HG03095 (cell line): ENCODE data around the gene SETD7.
A peak's percentile ranks its signal among the peaks of the same experiment; 100 is the strongest.
"Not testable (repeated sequence)": the region's sequence is repeated elsewhere in the genome, so short reads cannot be mapped to it uniquely, and the experiment has no call there.

Source experiments
- ATAC-seq: cut with Tn5 transposase; IDR thresholded peaks from one replicate; pipeline ENCODE4 v1.9.1; 2021; ENCODE audit warnings: moderate library complexity; ENCODE audit not compliant: unreplicated experiment

The SETD7 gene

GRCh38 chr4:139470295-139470694 is 85.7 kb downstream of the SETD7 start:
- no peak for ATAC-seq

GRCh38 chr4:139469869-139470268 is 86.2 kb downstream of the SETD7 start:
- ATAC-seq: no peak

GRCh38 chr4:139469216-139469615 is 86.8 kb downstream of the SETD7 start:
- ATAC-seq: no peak

- ATAC-seq: not testable (repeated sequence)
Measured at GRCh38 chr4:139468756-139469155, 87.3 kb downstream of the SETD7 start.

GRCh38 chr4:139465922-139466321 is 90.1 kb downstream of the SETD7 start:
- no peak for ATAC-seq

- not testable (repeated sequence) for ATAC-seq
Measured at GRCh38 chr4:139464512-139464911, 91.5 kb downstream of the SETD7 start.

GRCh38 chr4:139461022-139461628 is 94.9 kb downstream of the SETD7 start:
- ATAC-seq: no peak

GRCh38 chr4:139460565-139460964 is 95.5 kb downstream of the SETD7 start:
- ATAC-seq: no peak

GRCh38 chr4:139458999-139459398 is 97.0 kb downstream of the SETD7 start:
- no peak for ATAC-seq

GRCh38 chr4:139458543-139458942 is 97.5 kb downstream of the SETD7 start:
- no peak for ATAC-seq

GRCh38 chr4:139457318-139457717 is 98.7 kb downstream of the SETD7 start:
- no peak for ATAC-seq

GRCh38 chr4:139455126-139455538 is 100.9 kb downstream of the SETD7 start:
- ATAC-seq: no peak

- ATAC-seq: peak; percentile 6
Measured at GRCh38 chr4:139454111-139455045, 101.6 kb downstream of the SETD7 start, which contains the start of gene RAB33B. Gene RAB33B (plus strand): TSS chr4:139454121. CDS start chr4:139454196, 75 bp downstream.

GRCh38 chr4:139453371-139454110 is 102.5 kb downstream of the SETD7 start:
- peak; percentile 88 for ATAC-seq

- ATAC-seq: peak; percentile 43
Measured at GRCh38 chr4:139453041-139453370, 103.0 kb downstream of the SETD7 start.

GRCh38 chr4:139451997-139452396 is 104.0 kb downstream of the SETD7 start:
- no peak for ATAC-seq

GRCh38 chr4:139450586-139450985 is 105.4 kb downstream of the SETD7 start:
- no peak for ATAC-seq

- not testable (repeated sequence) for ATAC-seq
Measured at GRCh38 chr4:139447078-139447477, 108.9 kb downstream of the SETD7 start.
